B cell (primary cell): ENCODE measurements around the gene PGM2. TPM values are rescaled to one million over a fixed set of nuclear protein-coding genes. Genes with fewer than 3 reads are reported as not detected.

ENCODE experiments used
- ATAC-seq: fragments of 200-7000 bp; cut with Tn5 transposase; one replicate; pipeline ENCODE4 v1.10.0; 2021; ENCODE audit warnings: low read depth, mild to moderate bottlenecking, moderate number of reproducible peaks, moderate library complexity
- CTCF ChIA-PET: fragments of 350-600 bp; sonication (Branson Sonifier 250); formaldehyde crosslinking; loops from one replicate; lab custom pipeline; 2021; ENCODE audit warnings: antibody characterized with exemption, inconsistent platforms; lab: Charles Lee
- POLR2A ChIA-PET: fragments of 350-600 bp; sonication (Branson Sonifier 250); formaldehyde crosslinking; loops from one replicate; lab custom pipeline; 2021; ENCODE audit warnings: antibody characterized with exemption; lab: Charles Lee
- DNase-seq: peaks from one replicate; pipeline ENCODE4 v3.0.0; 2013
- H2AFZ ChIP-seq: 2 replicates; pipeline ENCODE4 v1.6.1; 2012; ENCODE audit warnings: mild to moderate bottlenecking, low read depth, low read length; ENCODE audit not compliant: insufficient read depth, poor library complexity, severe bottlenecking
- H3K27ac ChIP-seq, 2 donors: 1 replicate in 1 of 2; 2 replicates in 1 of 2; pipeline ENCODE4 v1.5.1; 2012 to 2013; ENCODE audit warnings: low read length in 2 of 2, mild to moderate bottlenecking in 2 of 2, moderate library complexity in 1 of 2
- H3K27me3 ChIP-seq, 4 experiments: fragments of 200-600 bp in 1 of 4; sonication (generic) in 1 of 4; replicated peaks in 1 of 4; 1 replicate in 2 of 4; 2 replicates in 2 of 4; pipeline versions ENCODE4 v1.6.1 to v1.7.0; 2013 to 2016; ENCODE audit warnings: low read length in 3 of 4, mild to moderate bottlenecking in 2 of 4, mixed read lengths in 1 of 4, moderate library complexity in 1 of 4; ENCODE audit not compliant: insufficient read depth in 4 of 4, control insufficient read depth in 3 of 4; ENCODE audit errors: control extremely low read depth in 1 of 4
- H3K36me3 ChIP-seq, 2 experiments: replicated peaks in 1 of 2; 1 replicate in 1 of 2; 2 replicates in 1 of 2; pipeline versions ENCODE4 v1.6.1 to v1.7.1; 2013; ENCODE audit warnings: low read length in 1 of 2; ENCODE audit not compliant: insufficient read depth in 2 of 2, control insufficient read depth in 1 of 2; ENCODE audit errors: control extremely low read depth in 1 of 2, extremely low read depth in 1 of 2
- H3K4me1 ChIP-seq, 2 donors: fragments of 200-600 bp in 1 of 2; sonication (generic) in 1 of 2; 1 replicate in 1 of 2; 2 replicates in 1 of 2; pipeline versions ENCODE4 v1.5.1 to v1.6.1; 2013 to 2017; ENCODE audit warnings: low read length in 2 of 2; ENCODE audit not compliant: control insufficient read depth in 2 of 2, insufficient read depth in 2 of 2
- H3K4me2 ChIP-seq: replicated peaks from 2 replicates; pipeline ENCODE3; 2012; ENCODE audit warnings: mild to moderate bottlenecking, low read depth, low read length; ENCODE audit not compliant: poor library complexity, severe bottlenecking
- H3K4me3 ChIP-seq, 5 experiments: fragments of 200-600 bp in 1 of 5; sonication (generic) in 1 of 5; 1 replicate in 3 of 5; 2 replicates in 2 of 5; pipeline versions ENCODE4 v1.5.1 to v1.7.0; 2011 to 2016; ENCODE audit warnings: low read length in 4 of 5, mild to moderate bottlenecking in 4 of 5, low read depth in 2 of 5, control low read depth in 1 of 5, moderate library complexity in 1 of 5; ENCODE audit not compliant: insufficient read depth in 1 of 5; ENCODE audit errors: control extremely low read depth in 1 of 5, extremely low read depth in 1 of 5
- H3K79me2 ChIP-seq: fragments of 200-600 bp; sonication (generic); one replicate; pipeline ENCODE4 v1.6.0; 2016; ENCODE audit warnings: low read length; ENCODE audit not compliant: control insufficient read depth, insufficient read depth
- H3K9ac ChIP-seq: fragments of 200-600 bp; sonication (generic); 2 replicates; pipeline ENCODE4 v1.6.1; 2017; ENCODE audit warnings: mild to moderate bottlenecking, low read length, moderate library complexity
- H3K9me3 ChIP-seq, 3 donors: one replicate each; pipeline versions ENCODE4 v1.6.1 to v1.7.1; 2013; ENCODE audit warnings: low read length in 2 of 3; ENCODE audit not compliant: control insufficient read depth in 2 of 3, insufficient read depth in 1 of 3; ENCODE audit errors: control extremely low read depth in 1 of 3
- H4K20me1 ChIP-seq: 2 replicates; pipeline ENCODE4 v1.6.0; 2012; ENCODE audit warnings: mild to moderate bottlenecking, low read length; ENCODE audit not compliant: insufficient read depth, control insufficient read depth, poor library complexity, severe bottlenecking
- H3K27ac Mint-ChIP-seq: one replicate; pipeline ENCODE4 v1.8.0; 2021; ENCODE audit warnings: mixed read lengths
- H3K27me3 Mint-ChIP-seq: one replicate; pipeline ENCODE4 v1.8.0; 2021; ENCODE audit warnings: mixed read lengths
- H3K4me1 Mint-ChIP-seq: one replicate; pipeline ENCODE4 v1.8.0; 2021; ENCODE audit warnings: mixed read lengths
- H3K4me3 Mint-ChIP-seq: one replicate; pipeline ENCODE4 v1.8.0; 2021; ENCODE audit warnings: mixed read lengths
- H3K9me3 Mint-ChIP-seq: one replicate; pipeline ENCODE4 v1.8.0; 2022; ENCODE audit warnings: mixed read lengths; ENCODE audit not compliant: insufficient read depth
- EZH2 ChIP-seq: IDR thresholded peaks from 2 replicates; pipeline ENCODE4 v1.6.1; 2012; ENCODE audit warnings: borderline replicate concordance, low read depth, mild to moderate bottlenecking, moderate library complexity, low read length; ENCODE audit not compliant: insufficient read depth, poor library complexity, severe bottlenecking
- WGBS: methylation state at CpG from one replicate; pipeline ENCODE4 v1.1.5; 2013; ENCODE audit warnings: missing lambda C conversion rate; ENCODE audit not compliant: insufficient coverage; 5-methylcytosine and 5-hydroxymethylcytosine counted together
- intact Hi-C: fragments of 100-400 bp; cut with micrococcal nuclease; formaldehyde crosslinking; loops from one replicate; pipeline ENCODE4 v1.10.0; 2022
- polyA plus RNA-seq: library from polyadenylated mRNA; depleted of rRNA; stranded (reverse); fragments of >200 nt; gene quantifications from 2 replicates; pipeline ENCODE4 v1.2.3, GENCODE V29; 2012
- total RNA-seq, 2 donors: library from RNA; stranded (reverse); fragments of 120-200 nt in 1 of 2; gene quantifications; 1 replicate in 1 of 2; 2 replicates in 1 of 2; pipeline versions ENCODE4 v1.2.3 to v1.2.4, GENCODE V29; 2013 to 2022
- TF ChIP-seq, protein P1 (sequence below): fragments of 200-600 bp; IDR thresholded peaks from one replicate; pipeline ENCODE4 v1.8.0; 2022; ENCODE audit warnings: antibody characterized with exemption, mild to moderate bottlenecking

The PGM2 gene
- total and polyA plus RNA-seq, 2 donors (not counting 1 experiment from before 2014, with no cell fraction given): 5.3 to 20.9 TPM

- no CpG with 5 or more reads among the region's 4 CpGs for WGBS
Observed at GRCh38 chr4:37803348-37803973, 23.0 kb upstream of the PGM2 start.

DNA sequence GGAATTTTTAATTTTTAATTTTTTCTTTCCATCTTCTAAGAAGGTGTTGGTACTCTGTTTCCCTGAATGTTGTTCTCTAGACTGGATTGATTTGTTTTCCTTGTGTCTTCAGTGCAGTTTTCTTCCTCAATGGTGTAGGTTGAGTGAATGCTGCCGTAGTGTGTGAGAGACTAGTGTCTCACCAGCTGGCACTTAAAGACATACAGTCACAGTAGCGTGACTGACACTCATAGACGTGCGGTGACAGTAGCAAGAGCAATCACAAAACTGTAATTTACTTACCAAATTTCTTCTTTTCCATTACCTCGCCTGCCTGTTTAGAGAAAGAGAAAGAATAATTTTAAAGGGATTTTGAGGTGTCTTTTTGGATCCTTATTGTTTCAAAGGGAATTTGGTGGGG is 21.4 kb upstream of the PGM2 start:
- H3K4me1 Mint-ChIP-seq: peaks cover 3% of the 10 kb centered on the region
- no peak overlapping the region for H3K4me3 Mint-ChIP-seq
- H3K27me3 ChIP-seq: no peaks in the 10 kb centered on the region
- H4K20me1 ChIP-seq: no peaks in the 10 kb centered on the region
- peaks cover 1% of the 10 kb centered on the region for H3K27me3 Mint-ChIP-seq
- H2AFZ ChIP-seq: peak overlapping the region; percentile 19
- ATAC-seq (no peak), DNase-seq (no peak)
- H3K9ac ChIP-seq: no peak overlapping the region
- no peaks in the 10 kb centered on the region for H3K4me1 ChIP-seq
- CTCF ChIA-PET: interaction anchor here (1.9 to 14.0 kb wide), 4 partner anchors 166 to 228 kb away, joined by 6 to 253 read pairs (median 26); no protein-coding TSS in a partner anchor
- no peak overlapping the region for H3K4me3 ChIP-seq
- no peaks in the 10 kb centered on the region for H3K9me3 Mint-ChIP-seq
- H3K9me3 ChIP-seq: no peaks in the 10 kb centered on the region
- intact Hi-C loops: no loop called here
- no peak overlapping the region for H3K4me2 ChIP-seq
- no peaks in the 10 kb centered on the region for H3K79me2 ChIP-seq
- H3K27ac Mint-ChIP-seq: no peak overlapping the region
- no peak for TF ChIP-seq EZH2
- TF ChIP-seq, protein P1, sequence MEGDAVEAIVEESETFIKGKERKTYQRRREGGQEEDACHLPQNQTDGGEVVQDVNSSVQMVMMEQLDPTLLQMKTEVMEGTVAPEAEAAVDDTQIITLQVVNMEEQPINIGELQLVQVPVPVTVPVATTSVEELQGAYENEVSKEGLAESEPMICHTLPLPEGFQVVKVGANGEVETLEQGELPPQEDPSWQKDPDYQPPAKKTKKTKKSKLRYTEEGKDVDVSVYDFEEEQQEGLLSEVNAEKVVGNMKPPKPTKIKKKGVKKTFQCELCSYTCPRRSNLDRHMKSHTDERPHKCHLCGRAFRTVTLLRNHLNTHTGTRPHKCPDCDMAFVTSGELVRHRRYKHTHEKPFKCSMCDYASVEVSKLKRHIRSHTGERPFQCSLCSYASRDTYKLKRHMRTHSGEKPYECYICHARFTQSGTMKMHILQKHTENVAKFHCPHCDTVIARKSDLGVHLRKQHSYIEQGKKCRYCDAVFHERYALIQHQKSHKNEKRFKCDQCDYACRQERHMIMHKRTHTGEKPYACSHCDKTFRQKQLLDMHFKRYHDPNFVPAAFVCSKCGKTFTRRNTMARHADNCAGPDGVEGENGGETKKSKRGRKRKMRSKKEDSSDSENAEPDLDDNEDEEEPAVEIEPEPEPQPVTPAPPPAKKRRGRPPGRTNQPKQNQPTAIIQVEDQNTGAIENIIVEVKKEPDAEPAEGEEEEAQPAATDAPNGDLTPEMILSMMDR: no peak
- WGBS: no CpG with 5 or more reads among the region's 5 CpGs
- H3K27ac ChIP-seq: no peak overlapping the region
- POLR2A ChIA-PET: no interaction called here
- H3K36me3 ChIP-seq: no peaks in the 10 kb centered on the region

More at GRCh38 chr4:37803348-37803973, 23.0 kb upstream of the PGM2 start:
- Mint-ChIP-seq H3K4me1 (peaks cover 3% of the 10 kb centered on the region), H3K4me3 (no peak overlapping the region), H3K9me3 (no peaks in the 10 kb centered on the region), H3K27ac (no peak overlapping the region), H3K27me3 (peaks cover 6% of the 10 kb centered on the region)
- no peaks in the 10 kb centered on the region for H3K4me1 ChIP-seq
- H3K27ac ChIP-seq: no peak overlapping the region
- H2AFZ ChIP-seq: no peak overlapping the region
- POLR2A ChIA-PET: no interaction called here
- TF ChIP-seq, protein P1: peak; percentile 87
- no peak for TF ChIP-seq EZH2
- no peak overlapping the region for H3K9ac ChIP-seq
- no peaks in the 10 kb centered on the region for H3K9me3 ChIP-seq
- no peak overlapping the region for H3K4me3 ChIP-seq
- H3K79me2 ChIP-seq: no peaks in the 10 kb centered on the region
- no peaks in the 10 kb centered on the region for H4K20me1 ChIP-seq
- no peak for ATAC-seq
- H3K36me3 ChIP-seq: no peaks in the 10 kb centered on the region
- no peak overlapping the region for H3K4me2 ChIP-seq
- no peaks in the 10 kb centered on the region for H3K27me3 ChIP-seq
- CTCF ChIA-PET: interaction anchor here (0.6 to 14.0 kb wide), 22 partner anchors 9 to 927 kb away, joined by 3 to 253 read pairs (median 3); partner anchors contain the start of genes PGM2 and PTTG2
- peak; percentile 72 for DNase-seq
- intact Hi-C loops: loop anchor here (1.0 kb wide), 4 partner anchors 23 to 232 kb away; partner anchors contain the start of gene PGM2
